ENCODE data around the gene RASGEF1C. TPM values are rescaled to one million over a fixed set of nuclear protein-coding genes. Genes with fewer than 3 reads are reported as not detected.

Gene RASGEF1C
- total RNA-seq, result 0.13 TPM in 1 of 2 replicates, not detected in the other

DNA sequence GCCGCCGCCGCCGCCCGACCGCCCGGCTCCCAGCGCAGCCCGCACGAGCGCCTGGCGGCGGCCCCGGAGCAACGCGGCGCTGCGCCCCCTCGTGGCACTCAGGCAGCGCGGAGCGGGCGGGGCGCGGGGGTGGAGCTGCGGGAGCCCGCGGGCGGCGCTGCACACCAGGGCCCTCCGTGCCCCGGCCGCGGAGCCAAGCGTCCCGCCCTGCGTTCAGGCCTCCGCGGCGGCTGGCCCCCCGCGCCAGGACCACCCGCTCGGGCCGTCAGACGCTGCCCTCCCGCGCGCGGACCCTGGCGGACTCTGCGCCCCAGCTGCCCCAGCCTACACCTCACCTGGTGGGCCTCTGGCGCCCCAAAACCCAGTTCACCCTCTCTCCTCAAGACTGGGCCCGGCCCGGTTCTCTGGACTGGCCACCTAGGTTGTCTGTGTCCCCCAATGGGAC is at the start of gene RASGEF1C:
Gene RASGEF1C, minus strand, starts transcription at position 75 of the 445 bp plus-strand sequence. CDS start 71,159 bp downstream, outside the sequence.

DNA sequence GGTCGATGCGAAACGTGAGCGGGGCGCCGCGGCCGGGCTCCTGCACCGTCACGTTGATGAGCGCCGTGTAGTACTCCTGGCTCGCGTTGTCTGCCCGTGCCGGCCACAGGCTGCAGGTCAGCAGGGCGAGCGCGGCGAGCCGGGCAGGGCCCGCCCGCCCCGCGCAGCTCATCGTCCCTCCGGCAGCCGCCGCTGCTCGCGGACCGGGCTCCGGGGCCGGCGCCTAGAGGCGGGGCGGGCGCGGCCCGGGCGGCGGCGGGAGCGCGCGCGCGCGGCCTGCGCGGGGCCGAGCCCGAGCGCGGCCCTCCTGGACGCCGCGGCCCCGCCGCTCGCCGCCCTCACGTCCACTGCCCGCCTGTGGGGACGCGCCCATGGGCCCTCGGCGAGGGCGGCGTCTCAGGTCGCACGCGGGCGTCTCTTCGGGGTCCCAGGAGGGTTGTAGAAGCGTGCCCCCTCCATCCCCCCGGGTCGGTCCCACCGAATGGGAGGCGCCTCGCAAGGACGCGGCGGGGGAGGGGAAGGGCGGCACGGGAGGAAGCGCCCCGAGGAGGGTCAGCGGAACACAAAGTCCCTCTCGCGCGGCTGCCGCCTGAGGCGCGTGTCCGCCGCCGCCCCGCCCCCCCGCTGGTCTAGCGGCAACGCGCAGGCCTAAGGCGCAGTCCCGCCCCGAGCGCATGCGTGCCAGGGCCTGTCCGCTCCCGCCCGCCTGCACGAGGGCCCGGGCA is 137.3 kb downstream of the RASGEF1C start, which contains the start of gene RNF130:
Gene RNF130, minus strand, starts transcription at position 229 of the 725 bp plus-strand sequence. Its CDS starts 57 bp downstream, at position 172.

Other genes starting within 250 kb of the RASGEF1C start
- gene RNF130, start 137.5 kb downstream of the RASGEF1C start, total RNA-seq, result 34.7 and 57.6 TPM in 2 replicates
- 14.1 and 19.4 TPM in 2 replicates for gene MAPK9, start 82.9 kb upstream of the RASGEF1C start, total RNA-seq
- gene GFPT2, start 144.1 kb upstream of the RASGEF1C start, total RNA-seq, result 14.2 and 18.6 TPM in 2 replicates